H9 (cell line): Measurements from ENCODE around the gene E4F1. TPM values are rescaled to one million over a fixed set of nuclear protein-coding genes. Genes with fewer than 3 reads are reported as not detected.

ENCODE experiments used
- DNase-seq: peaks from one replicate; pipeline ENCODE4 v3.0.0-alpha.2; 2017
- H2AFZ ChIP-seq: one replicate; pipeline ENCODE4 v1.6.1; 2013; ENCODE audit warnings: mild to moderate bottlenecking, low read length, control low read depth, moderate library complexity
- H2AK5ac ChIP-seq: 2 replicates; pipeline ENCODE4 v1.6.1; 2013; ENCODE audit warnings: low read length, control low read depth, mixed read lengths; ENCODE audit not compliant: insufficient read length
- H2BK120ac ChIP-seq: one replicate; pipeline ENCODE4 v1.6.1; 2013; ENCODE audit warnings: low read depth, mild to moderate bottlenecking, low read length, control low read depth, inconsistent platforms; ENCODE audit not compliant: poor library complexity, severe bottlenecking
- H2BK12ac ChIP-seq: 2 replicates; pipeline ENCODE4 v1.6.1; 2013; ENCODE audit warnings: low read length, control low read depth, mixed read lengths, low read depth; ENCODE audit not compliant: insufficient read length
- H2BK15ac ChIP-seq: 2 replicates; pipeline ENCODE4 v1.6.1; 2013; ENCODE audit warnings: low read depth, low read length, control low read depth
- H2BK20ac ChIP-seq: one replicate; pipeline ENCODE4 v1.6.1; 2013; ENCODE audit warnings: low read depth, mild to moderate bottlenecking, low read length, control low read depth, inconsistent platforms; ENCODE audit not compliant: poor library complexity, severe bottlenecking
- H2BK5ac ChIP-seq: 2 replicates; pipeline ENCODE4 v1.6.1; 2013; ENCODE audit warnings: low read length, control low read depth, mixed read lengths; ENCODE audit not compliant: insufficient read length
- H3K14ac ChIP-seq: 2 replicates; pipeline ENCODE4 v1.6.1; 2013; ENCODE audit warnings: low read length, control low read depth; ENCODE audit not compliant: insufficient read depth
- H3K18ac ChIP-seq: 2 replicates; pipeline ENCODE4 v1.6.1; 2013; ENCODE audit warnings: low read depth, mild to moderate bottlenecking, mixed read lengths, low read length, control low read depth; ENCODE audit not compliant: insufficient read length
- H3K23ac ChIP-seq: 2 replicates; pipeline ENCODE4 v1.6.1; 2013; ENCODE audit warnings: low read length, control low read depth, mixed read lengths, low read depth; ENCODE audit not compliant: insufficient read length
- H3K23me2 ChIP-seq: 2 replicates; pipeline ENCODE4 v1.6.1; 2013; ENCODE audit warnings: low read depth, mild to moderate bottlenecking, mixed read lengths, low read length, control low read depth; ENCODE audit not compliant: insufficient read length, poor library complexity, severe bottlenecking
- H3K27ac ChIP-seq: 2 replicates; pipeline ENCODE4 v1.5.1; 2013; ENCODE audit warnings: low read length, control low read depth, mixed read lengths, low read depth; ENCODE audit not compliant: insufficient read length
- H3K27me3 ChIP-seq: 2 replicates; pipeline ENCODE4 v1.6.1; 2013; ENCODE audit warnings: low read length, control low read depth, inconsistent platforms; ENCODE audit not compliant: insufficient read depth
- H3K4ac ChIP-seq: 2 replicates; pipeline ENCODE4 v1.6.1; 2013; ENCODE audit warnings: low read depth, mild to moderate bottlenecking, control low read depth, inconsistent platforms, low read length, moderate library complexity
- H3K4me1 ChIP-seq: 2 replicates; pipeline ENCODE4 v1.6.1; 2013; ENCODE audit warnings: low read length, control low read depth, inconsistent platforms; ENCODE audit not compliant: insufficient read depth
- H3K4me2 ChIP-seq: 2 replicates; pipeline ENCODE4 v1.6.1; 2013; ENCODE audit warnings: low read length, control low read depth, mixed read lengths; ENCODE audit not compliant: insufficient read length, insufficient read depth
- H3K56ac ChIP-seq: 2 replicates; pipeline ENCODE4 v1.6.1; 2013; ENCODE audit warnings: low read depth, mild to moderate bottlenecking, mixed read lengths, low read length, control low read depth; ENCODE audit not compliant: insufficient read length
- H3K79me1 ChIP-seq: 2 replicates; pipeline ENCODE4 v1.6.1; 2013; ENCODE audit warnings: low read depth, mild to moderate bottlenecking, moderate library complexity, low read length, control low read depth, inconsistent platforms; ENCODE audit not compliant: insufficient read depth, poor library complexity, severe bottlenecking
- H3K79me2 ChIP-seq: 2 replicates; pipeline ENCODE4 v1.6.1; 2013; ENCODE audit warnings: low read length, control low read depth, inconsistent platforms; ENCODE audit not compliant: insufficient read depth
- H3K9ac ChIP-seq: 2 replicates; pipeline ENCODE4 v1.6.1; 2013; ENCODE audit warnings: low read length, control low read depth, mixed read lengths; ENCODE audit not compliant: insufficient read length; ENCODE audit errors: extremely low read depth
- H3K9me3 ChIP-seq: one replicate; pipeline ENCODE4 v1.6.1; 2013; ENCODE audit warnings: low read depth, low read length, inconsistent platforms; ENCODE audit not compliant: control insufficient read depth
- H3T11ph ChIP-seq: one replicate; pipeline ENCODE4 v1.6.1; 2013; ENCODE audit warnings: mild to moderate bottlenecking, low read length, control low read depth, inconsistent platforms
- H4K20me1 ChIP-seq: one replicate; pipeline ENCODE4 v1.6.1; 2013; ENCODE audit not compliant: control insufficient read depth, insufficient read length, insufficient read depth
- H4K5ac ChIP-seq: 2 replicates; pipeline ENCODE4 v1.6.1; 2013; ENCODE audit warnings: low read depth, mild to moderate bottlenecking, mixed read lengths, low read length, control low read depth; ENCODE audit not compliant: insufficient read length
- H4K8ac ChIP-seq: replicated peaks from 2 replicates; pipeline ENCODE4 v1.6.1; 2013; ENCODE audit warnings: low read length, control low read depth, mixed read lengths, low read depth; ENCODE audit not compliant: insufficient read length
- H4K91ac ChIP-seq: 2 replicates; pipeline ENCODE4 v1.6.1; 2013; ENCODE audit warnings: low read depth, mild to moderate bottlenecking, moderate library complexity, mixed read lengths, low read length, control low read depth; ENCODE audit not compliant: insufficient read length
- H3K27ac Mint-ChIP-seq, 3 experiments: 2 replicates in 2 of 3; 3 replicates in 1 of 3; pipeline ENCODE4 v1.8.0; 2020 to 2021; ENCODE audit warnings: mixed read lengths in 3 of 3, mild to moderate bottlenecking in 1 of 3, moderate library complexity in 1 of 3
- H3K27me3 Mint-ChIP-seq: 2 replicates; pipeline ENCODE4 v1.8.0; 2021; ENCODE audit warnings: low read depth, mild to moderate bottlenecking, moderate library complexity, mixed read lengths
- H3K36me3 Mint-ChIP-seq, 3 experiments: 2 replicates in 2 of 3; 3 replicates in 1 of 3; pipeline ENCODE4 v1.8.0; 2020 to 2021; ENCODE audit warnings: low read depth in 3 of 3, mixed read lengths in 3 of 3; ENCODE audit not compliant: insufficient read depth in 1 of 3
- H3K4me1 Mint-ChIP-seq, 2 experiments: 2 replicates each; pipeline ENCODE4 v1.8.0; 2020; ENCODE audit warnings: mixed read lengths in 2 of 2
- H3K4me3 Mint-ChIP-seq, 2 experiments: 2 replicates in 1 of 2; 3 replicates in 1 of 2; pipeline ENCODE4 v1.8.0; 2020 to 2021; ENCODE audit warnings: mild to moderate bottlenecking in 2 of 2, mixed read lengths in 2 of 2, moderate library complexity in 1 of 2
- H3K9me3 Mint-ChIP-seq, 2 experiments: 2 replicates in 1 of 2; 3 replicates in 1 of 2; pipeline ENCODE4 v1.8.0; 2020; ENCODE audit warnings: mild to moderate bottlenecking in 2 of 2, mixed read lengths in 2 of 2, moderate library complexity in 1 of 2
- WGBS: extraction: QIAGEN DNeasy Blood & Tissue Kit; methylation state at CpG from one replicate; pipeline ENCODE4 v1.1.7; 2013; ENCODE audit warnings: missing lambda C conversion rate, low lambda C conversion rate, mixed read lengths; ENCODE audit not compliant: insufficient read length; ENCODE audit errors: extremely low coverage; 5-methylcytosine and 5-hydroxymethylcytosine counted together
- total RNA-seq: library from RNA; stranded (reverse); gene quantifications from 2 replicates; pipeline ENCODE4 v1.2.1, GENCODE V29; 2021
- TF ChIP-seq, protein P1 (sequence below): fragments of 200-600 bp; sonication (generic); conservative IDR thresholded peaks from 3 replicates; pipeline ENCODE4 v1.8.0; 2021; ENCODE audit warnings: antibody characterized with exemption, mild to moderate bottlenecking

E4F1 gene
- total RNA-seq, 1 experiment from 2014 or later, result 35.9 TPM

- H3K18ac ChIP-seq, result no peak overlapping the region
- H3K4me1 ChIP-seq, result no peaks in the 10 kb centered on the region
- no peak overlapping the region for H4K5ac ChIP-seq
- H4K20me1 ChIP-seq, result peaks cover 2% of the 10 kb centered on the region
- H3K23ac ChIP-seq, result no peak overlapping the region
- no peaks in the 10 kb centered on the region for H3K9me3 ChIP-seq
- H4K8ac ChIP-seq, result no peak overlapping the region
- H3K36me3 Mint-ChIP-seq, result peaks cover 45 to 70% (median 61%) of the 10 kb centered on the region in 3 experiments
- peak overlapping the region in 2 of 3 experiments; percentile 62 to 87; a peak in 5 of 7 replicates for H3K27ac Mint-ChIP-seq
- peaks cover 4% of the 10 kb centered on the region for H3K23me2 ChIP-seq
- H2BK5ac ChIP-seq, result no peak overlapping the region
- H2BK120ac ChIP-seq, result no peak overlapping the region
- peaks cover 13 to 20% of the 10 kb centered on the region in 2 experiments for H3K4me1 Mint-ChIP-seq
- no peaks in the 10 kb centered on the region for H3K9me3 Mint-ChIP-seq
- WGBS, result no CpG with 5 or more reads among the region's 11 CpGs
- H3K9ac ChIP-seq, result no peak overlapping the region
- peak overlapping the region in 1 of 2 experiments; percentile 68; a peak in 3 of 5 replicates for H3K4me3 Mint-ChIP-seq
- H3K27ac ChIP-seq, result no peak overlapping the region
- H3K56ac ChIP-seq, result no peak overlapping the region
- TF ChIP-seq, protein P1, sequence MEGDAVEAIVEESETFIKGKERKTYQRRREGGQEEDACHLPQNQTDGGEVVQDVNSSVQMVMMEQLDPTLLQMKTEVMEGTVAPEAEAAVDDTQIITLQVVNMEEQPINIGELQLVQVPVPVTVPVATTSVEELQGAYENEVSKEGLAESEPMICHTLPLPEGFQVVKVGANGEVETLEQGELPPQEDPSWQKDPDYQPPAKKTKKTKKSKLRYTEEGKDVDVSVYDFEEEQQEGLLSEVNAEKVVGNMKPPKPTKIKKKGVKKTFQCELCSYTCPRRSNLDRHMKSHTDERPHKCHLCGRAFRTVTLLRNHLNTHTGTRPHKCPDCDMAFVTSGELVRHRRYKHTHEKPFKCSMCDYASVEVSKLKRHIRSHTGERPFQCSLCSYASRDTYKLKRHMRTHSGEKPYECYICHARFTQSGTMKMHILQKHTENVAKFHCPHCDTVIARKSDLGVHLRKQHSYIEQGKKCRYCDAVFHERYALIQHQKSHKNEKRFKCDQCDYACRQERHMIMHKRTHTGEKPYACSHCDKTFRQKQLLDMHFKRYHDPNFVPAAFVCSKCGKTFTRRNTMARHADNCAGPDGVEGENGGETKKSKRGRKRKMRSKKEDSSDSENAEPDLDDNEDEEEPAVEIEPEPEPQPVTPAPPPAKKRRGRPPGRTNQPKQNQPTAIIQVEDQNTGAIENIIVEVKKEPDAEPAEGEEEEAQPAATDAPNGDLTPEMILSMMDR, result no peak
- no peaks in the 10 kb centered on the region for H3K79me1 ChIP-seq
- peak; percentile 26 for DNase-seq
- H3K27me3 Mint-ChIP-seq, result no peaks in the 10 kb centered on the region
- no peak overlapping the region for H3K4ac ChIP-seq
- no peak overlapping the region for H3K4me2 ChIP-seq
- H3K14ac ChIP-seq, result no peak overlapping the region
- no peak overlapping the region for H2BK20ac ChIP-seq
- no peak overlapping the region for H2BK15ac ChIP-seq
- no peaks in the 10 kb centered on the region for H3K27me3 ChIP-seq
- no peak overlapping the region for H2AK5ac ChIP-seq
- H2AFZ ChIP-seq, result no peak overlapping the region
- H4K91ac ChIP-seq, result no peak overlapping the region
- no peaks in the 10 kb centered on the region; the same call in 1 of the 2 replicates for H3K79me2 ChIP-seq
- no peak overlapping the region for H2BK12ac ChIP-seq
- H3T11ph ChIP-seq, result no peak overlapping the region
These were observed 29.9 kb downstream of the E4F1 start for GRCh38 chr16:2253293-2253692.
